ENCODE data around the gene CCDC73. TPM values are rescaled to one million over a fixed set of nuclear protein-coding genes. Genes with fewer than 3 reads are reported as not detected.

CCDC73 gene
- total and polyA plus RNA-seq, 10 of the 15 experiments (the other 5 are each of a cell fraction or from before 2014, with no cell fraction given): 0.05 to 0.57 (median 0.14) TPM

DNA sequence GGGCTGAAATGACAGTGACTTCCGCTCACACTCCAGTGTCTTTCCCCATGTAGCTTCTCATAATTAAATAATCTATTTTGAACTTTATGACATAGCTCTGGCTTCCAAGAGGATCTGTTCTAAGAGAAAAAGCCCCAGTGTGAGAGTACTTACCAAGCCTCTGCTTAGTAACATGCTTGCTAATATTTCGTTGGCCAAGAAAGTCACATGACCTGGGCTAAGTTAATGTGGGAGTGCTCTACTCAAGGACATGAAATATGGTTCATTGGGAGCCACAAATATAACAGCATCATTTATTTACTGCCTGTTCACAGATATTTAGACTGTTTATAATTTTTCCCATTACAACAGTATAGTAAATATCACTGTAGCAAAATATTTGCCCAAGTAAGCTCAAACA is 42.5 kb downstream of the CCDC73 start:
- RAD21 ChIA-PET (ENCODE audit: unreplicated experiment): interaction anchor here (0.9 to 4.0 kb wide), 2 partner anchors 40 to 57 kb away, joined by 4 to 25 read pairs; no protein-coding TSS in a partner anchor
- ATAC-seq (peak; percentile 57), DNase-seq (ENCODE audit: low read depth, low spot score) (no peak), FAIRE-seq (peak; percentile 49)
- CTCF ChIA-PET: interaction anchor here (0.9 to 5.6 kb wide), 5 partner anchors 20 to 313 kb away, joined by 4 to 82 read pairs (median 6); partner anchors contain the start of gene CCDC73
- Histone ChIP-seq H3K27ac (ENCODE audit: control insufficient read depth, insufficient read depth) (no peak overlapping the region), H3K36me3 (ENCODE audit: control insufficient read depth in 2 of 2, insufficient read depth in 2 of 2, low read length in 1 of 2) (no peaks in the 10 kb centered on the region), H3K4me1 (ENCODE audit: control insufficient read depth, insufficient read depth, low read length) (no peaks in the 10 kb centered on the region), H3K9ac (ENCODE audit: control insufficient read depth, insufficient read depth, low read length) (no peak overlapping the region), H3K9me3 (replicated peaks; ENCODE audit: control insufficient read depth, insufficient read depth, low read length) (no peaks in the 10 kb centered on the region), H3K4me3 (no peak overlapping the region), H3K27me3 (replicated peaks in 1 of 2; ENCODE audit: control insufficient read depth in 2 of 2, insufficient read depth in 2 of 2, low read length in 1 of 2) (no peaks in the 10 kb centered on the region; a peak in 1 of 4 replicates), H4K20me1 (ENCODE audit: control insufficient read depth, insufficient read depth) (no peaks in the 10 kb centered on the region), H3K4me2 (ENCODE audit: control insufficient read depth, insufficient read depth) (no peak overlapping the region), H3K79me2 (ENCODE audit: control insufficient read depth, insufficient read depth, low read length) (no peaks in the 10 kb centered on the region), H2AFZ (ENCODE audit: control insufficient read depth, low read depth, low read length) (no peak overlapping the region)
- in situ Hi-C loops (cut with MboI): loop anchor here (5.0 kb wide), 1 partner anchor 35 kb away; no protein-coding TSS in a partner anchor
- WGBS (ENCODE audit: insufficient coverage, insufficient replicate concordance, low lambda C conversion rate, missing lambda C conversion rate): 94% methylated on average over 2 of the region's 2 CpGs
- intact Hi-C loops (cut with micrococcal nuclease; ENCODE audit: unreplicated experiment): no loop called here
- SMC1A ChIA-PET (ENCODE audit: uncharacterized antibody, unreplicated experiment): interaction anchor here (0.9 to 4.6 kb wide), 4 partner anchors 18 to 40 kb away, joined by 3 to 34 read pairs (median 4); no protein-coding TSS in a partner anchor
- BruUV-seq (replicated peaks): no TSS peak
- POLR2A ChIA-PET: no interaction called here
- TF ChIP-seq BACH1 (IDR thresholded peaks at IDR 0.05; ENCODE audit: borderline replicate concordance) (no peak), RAD51 (IDR thresholded peaks at IDR 0.05) (peak; percentile 42; the same call in 1 of the 2 replicates)

- WGBS (ENCODE audit: insufficient coverage, insufficient replicate concordance, low lambda C conversion rate, missing lambda C conversion rate): 87% methylated on average over 6 of the region's 6 CpGs
- RAD21 ChIA-PET (ENCODE audit: unreplicated experiment): interaction anchor here (4.0 kb wide), 1 partner anchor 40 kb away, joined by 25 read pairs; no protein-coding TSS in a partner anchor
- DNase-seq (ENCODE audit: low read depth, low spot score): no peak
- Histone ChIP-seq H3K27ac (ENCODE audit: control insufficient read depth, insufficient read depth) (no peak overlapping the region), H3K27me3 (replicated peaks in 1 of 2; ENCODE audit: control insufficient read depth in 2 of 2, insufficient read depth in 2 of 2, low read length in 1 of 2) (no peaks in the 10 kb centered on the region; a peak in 1 of 4 replicates), H3K4me1 (ENCODE audit: control insufficient read depth, insufficient read depth, low read length) (no peaks in the 10 kb centered on the region), H3K4me3 (no peak overlapping the region), H3K79me2 (ENCODE audit: control insufficient read depth, insufficient read depth, low read length) (no peaks in the 10 kb centered on the region), H3K4me2 (ENCODE audit: control insufficient read depth, insufficient read depth) (no peak overlapping the region), H3K36me3 (ENCODE audit: control insufficient read depth in 2 of 2, insufficient read depth in 2 of 2, low read length in 1 of 2) (no peaks in the 10 kb centered on the region), H3K9me3 (replicated peaks; ENCODE audit: control insufficient read depth, insufficient read depth, low read length) (no peaks in the 10 kb centered on the region), H4K20me1 (ENCODE audit: control insufficient read depth, insufficient read depth) (no peaks in the 10 kb centered on the region), H2AFZ (ENCODE audit: control insufficient read depth, low read depth, low read length) (no peak overlapping the region), H3K9ac (ENCODE audit: control insufficient read depth, insufficient read depth, low read length) (no peak overlapping the region)
- BruUV-seq (replicated peaks): no TSS peak
- POLR2A ChIA-PET: no interaction called here
- SMC1A ChIA-PET (ENCODE audit: uncharacterized antibody, unreplicated experiment): interaction anchor here (0.9 to 4.6 kb wide), 5 partner anchors 19 to 41 kb away, joined by 3 to 34 read pairs (median 3); no protein-coding TSS in a partner anchor
- intact Hi-C loops (cut with micrococcal nuclease; ENCODE audit: unreplicated experiment) (no loop called here), in situ Hi-C loops (cut with MboI) (loop anchor here (5.0 kb wide), 1 partner anchor 36 kb away; no protein-coding TSS in a partner anchor)
- CTCF ChIA-PET: interaction anchor here (1.4 to 5.6 kb wide), 4 partner anchors 8 to 42 kb away, joined by 5 to 82 read pairs (median 10); partner anchors contain the start of gene CCDC73
- no peak for FAIRE-seq
- ATAC-seq: peak; percentile 27
- TF ChIP-seq RAD21 (IDR thresholded peaks at IDR 0.05; ENCODE audit: insufficient read depth, low read depth, low read length): no peak
- no peak for TF ChIP-seq EZH2 (IDR thresholded peaks at IDR 0.05; ENCODE audit: borderline replicate concordance, control insufficient read depth, low read depth, low read length)
- no peak for TF ChIP-seq BRCA1 (IDR thresholded peaks at IDR 0.05; ENCODE audit: low read depth, low read length)
- no peak for TF ChIP-seq BMI1 (IDR thresholded peaks at IDR 0.05; ENCODE audit: borderline replicate concordance)
- TF ChIP-seq NFXL1 (IDR thresholded peaks at IDR 0.05; ENCODE audit: borderline replicate concordance): no peak
- no peak for TF ChIP-seq MTA3 (IDR thresholded peaks at IDR 0.05; ENCODE audit: borderline replicate concordance, low read length)
- no peak for TF ChIP-seq HCFC1 (IDR thresholded peaks at IDR 0.05; ENCODE audit: low read length)
- TF ChIP-seq SP1 (IDR thresholded peaks at IDR 0.05; ENCODE audit: low read depth, low read length): no peak
- no peak for TF ChIP-seq NRF1 (conservative IDR thresholded peaks at IDR 0.05; ENCODE audit: low read depth, low read length)
- no peak for TF ChIP-seq LARP7 (IDR thresholded peaks at IDR 0.05)
- TF ChIP-seq, protein P1, sequence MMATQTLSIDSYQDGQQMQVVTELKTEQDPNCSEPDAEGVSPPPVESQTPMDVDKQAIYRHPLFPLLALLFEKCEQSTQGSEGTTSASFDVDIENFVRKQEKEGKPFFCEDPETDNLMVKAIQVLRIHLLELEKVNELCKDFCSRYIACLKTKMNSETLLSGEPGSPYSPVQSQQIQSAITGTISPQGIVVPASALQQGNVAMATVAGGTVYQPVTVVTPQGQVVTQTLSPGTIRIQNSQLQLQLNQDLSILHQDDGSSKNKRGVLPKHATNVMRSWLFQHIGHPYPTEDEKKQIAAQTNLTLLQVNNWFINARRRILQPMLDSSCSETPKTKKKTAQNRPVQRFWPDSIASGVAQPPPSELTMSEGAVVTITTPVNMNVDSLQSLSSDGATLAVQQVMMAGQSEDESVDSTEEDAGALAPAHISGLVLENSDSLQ (IDR thresholded peaks at IDR 0.05): no peak
- TF ChIP-seq BCL11A (IDR thresholded peaks at IDR 0.05; ENCODE audit: low read depth, low read length): no peak
- no peak for TF ChIP-seq CTCF (IDR thresholded peaks at IDR 0.05 in 2 of 3, conservative IDR thresholded peaks at IDR 0.05 in 1 of 3; ENCODE audit: control insufficient read depth in 2 of 3, extremely low read depth in 1 of 3, insufficient read depth in 1 of 3, low read depth in 3 of 3, low read length in 3 of 3)
Measured at GRCh38 chr11:32751381-32751780, 43.1 kb downstream of the CCDC73 start.

All from GM12878 (cell line).